Heart left ventricle (tissue), 13 donors: ENCODE measurements around the gene HDAC8.

Experiments
- POLR2A ChIP-seq, 2 donors: fragments of 450-650 bp; IDR thresholded peaks; one replicate each; pipeline ENCODE4 v1.6.1; 2017; ENCODE audit warnings: antibody characterized with exemption in 2 of 2, mild to moderate bottlenecking in 2 of 2, moderate library complexity in 2 of 2
- TF ChIP-seq, protein P1 (sequence below), 12 donors: fragments of 200-600 bp; sonication (generic) in 4 of 12; IDR thresholded peaks; one replicate each; pipeline versions ENCODE4 v1.5.0 to v1.8.0; 2018 to 2022; ENCODE audit warnings: antibody characterized with exemption in 12 of 12, mild to moderate bottlenecking in 5 of 12
- donor health status: ischemic (EF 13 %, LVEDD 7.1; RV severe dilation, severe dysfunction).
- donor health status: DM: no; HTN: yes; CAD: no.
- donor health status: DM: no; HTN: no; CAD: no.
- donor health status: ischemic (EF 25% LVEDD 6.9; RV normal size, moderate dysfunction).
- donor health status: ischemic (EF 25% LVEDD 5.7; RV mildly dilated, moderate dysfunction).
- donor health status: ischemic (EF 35%, LVEDD 5.7; RV mildly dilated, moderate dysfunction).
- donor health status: nonischemic (EF 11% LVEDD 7.7; RV severe dilation, severe dysfunction).
- donor health status: DM: yes; HTN: yes; CAD: no.
- donor health status: PGD.
- donor health status: ischemic (EF 29% LVEDD 5.4; RV normal size, mild dysfunction).
- donor health status: nonischemic (EF 23%, LVEDD 6.1; RV moderate dilation, normal function).

DNA sequence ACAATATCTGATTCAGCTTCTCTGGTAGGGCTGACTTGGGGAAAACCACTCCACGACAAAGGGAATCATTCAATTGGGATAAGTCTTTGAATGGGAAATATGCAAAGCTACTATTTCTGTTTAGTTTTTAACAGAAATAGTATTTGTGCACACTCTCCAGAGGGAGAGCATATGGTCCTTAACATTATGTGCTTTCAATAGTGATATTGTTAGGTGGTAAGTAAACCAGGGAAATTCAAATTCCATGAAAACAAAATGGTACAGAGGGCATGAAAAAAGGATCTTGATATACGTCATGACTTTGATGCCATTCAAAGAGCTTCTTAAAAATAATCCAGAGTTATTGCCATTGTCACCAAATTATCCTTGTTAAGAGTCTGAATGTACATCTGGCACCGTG, 219.9 kb downstream of the HDAC8 start:
- TF ChIP-seq, protein P1, sequence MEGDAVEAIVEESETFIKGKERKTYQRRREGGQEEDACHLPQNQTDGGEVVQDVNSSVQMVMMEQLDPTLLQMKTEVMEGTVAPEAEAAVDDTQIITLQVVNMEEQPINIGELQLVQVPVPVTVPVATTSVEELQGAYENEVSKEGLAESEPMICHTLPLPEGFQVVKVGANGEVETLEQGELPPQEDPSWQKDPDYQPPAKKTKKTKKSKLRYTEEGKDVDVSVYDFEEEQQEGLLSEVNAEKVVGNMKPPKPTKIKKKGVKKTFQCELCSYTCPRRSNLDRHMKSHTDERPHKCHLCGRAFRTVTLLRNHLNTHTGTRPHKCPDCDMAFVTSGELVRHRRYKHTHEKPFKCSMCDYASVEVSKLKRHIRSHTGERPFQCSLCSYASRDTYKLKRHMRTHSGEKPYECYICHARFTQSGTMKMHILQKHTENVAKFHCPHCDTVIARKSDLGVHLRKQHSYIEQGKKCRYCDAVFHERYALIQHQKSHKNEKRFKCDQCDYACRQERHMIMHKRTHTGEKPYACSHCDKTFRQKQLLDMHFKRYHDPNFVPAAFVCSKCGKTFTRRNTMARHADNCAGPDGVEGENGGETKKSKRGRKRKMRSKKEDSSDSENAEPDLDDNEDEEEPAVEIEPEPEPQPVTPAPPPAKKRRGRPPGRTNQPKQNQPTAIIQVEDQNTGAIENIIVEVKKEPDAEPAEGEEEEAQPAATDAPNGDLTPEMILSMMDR (IDR thresholded peaks at IDR 0.05), result no peak
- TF ChIP-seq POLR2A (IDR thresholded peaks at IDR 0.05), result no peak
